Neural cell (in vitro differentiated cells): ENCODE data around the gene ZBTB7C. TPM values are rescaled to one million over a fixed set of nuclear protein-coding genes. Genes with fewer than 3 reads are reported as not detected.

ENCODE experiments used
- H2AFZ ChIP-seq: fragments of 200-600, 300-800 bp; sonication (generic), shearing (Covaris generic); 2 replicates; pipeline ENCODE4 v1.6.0; 2014; ENCODE audit warnings: low read depth, mild to moderate bottlenecking, antibody characterized with exemption, low read length, moderate library complexity
- H3F3A ChIP-seq: fragments of 200-600 bp; shearing (Covaris generic); 2 replicates; pipeline ENCODE4 v1.6.1; 2016; ENCODE audit warnings: mild to moderate bottlenecking, moderate library complexity, mixed read lengths, antibody characterized with exemption, low read length; ENCODE audit not compliant: insufficient read depth, poor library complexity, severe bottlenecking
- H3K27ac ChIP-seq: fragments of 200-600, 300-800 bp; sonication (generic), shearing (Covaris generic); 2 replicates; pipeline ENCODE4 v1.5.1; 2014; ENCODE audit warnings: mild to moderate bottlenecking, low read length, moderate library complexity
- H3K27me3 ChIP-seq: fragments of 300-800, 200-600 bp; sonication (generic), shearing (Covaris generic); 2 replicates; pipeline ENCODE4 v1.6.0; 2014; ENCODE audit warnings: mild to moderate bottlenecking, low read depth, low read length, moderate library complexity; ENCODE audit not compliant: insufficient read depth
- H3K36me3 ChIP-seq: fragments of 300-800, 200-600 bp; sonication (generic), shearing (Covaris generic); 2 replicates; pipeline ENCODE4 v1.5.1; 2014; ENCODE audit warnings: mild to moderate bottlenecking, antibody characterized with exemption, low read length, moderate library complexity; ENCODE audit not compliant: insufficient read depth
- H3K4me2 ChIP-seq: fragments of 300-800, 200-600 bp; sonication (generic), shearing (Covaris generic); 2 replicates; pipeline ENCODE4 v1.6.0; 2014; ENCODE audit warnings: mild to moderate bottlenecking, low read length
- H3K4me3 ChIP-seq: fragments of 300-800, 200-600 bp; sonication (generic), shearing (Covaris generic); 2 replicates; pipeline ENCODE4 v1.5.1; 2014; ENCODE audit warnings: mild to moderate bottlenecking, low read length, moderate library complexity
- H3K79me2 ChIP-seq: fragments of 200-600 bp; shearing (Covaris generic); replicated peaks from 2 replicates; pipeline ENCODE4 v1.6.0; 2014; ENCODE audit warnings: mild to moderate bottlenecking, low read length, moderate library complexity; ENCODE audit not compliant: insufficient read depth
- H3K9ac ChIP-seq: fragments of 300-800, 200-600 bp; sonication (generic), shearing (Covaris generic); 2 replicates; pipeline ENCODE4 v1.6.1; 2016; ENCODE audit warnings: mild to moderate bottlenecking, low read length, mixed read lengths
- H3K9me2 ChIP-seq: fragments of 200-600 bp; shearing (Covaris generic); 2 replicates; pipeline ENCODE4 v1.6.1; 2016; ENCODE audit warnings: mild to moderate bottlenecking, low read length, mixed read lengths; ENCODE audit not compliant: insufficient read depth
- H3K9me3 ChIP-seq: fragments of 200-600, 300-800 bp; sonication (generic), shearing (Covaris generic); 2 replicates; pipeline ENCODE4 v1.6.1; 2016; ENCODE audit warnings: mild to moderate bottlenecking, mixed run types, low read length, moderate library complexity, mixed read lengths
- H4K20me1 ChIP-seq: fragments of 200-600 bp; shearing (Covaris generic); 2 replicates; pipeline ENCODE4 v1.6.1; 2016; ENCODE audit warnings: mild to moderate bottlenecking, mixed run types; ENCODE audit not compliant: insufficient read depth
- CTCF ChIP-seq: fragments of 450-650 bp; IDR thresholded peaks from 2 replicates; pipeline ENCODE4 v1.5.1; 2014; ENCODE audit warnings: antibody characterized with exemption, mild to moderate bottlenecking, moderate library complexity; ENCODE audit not compliant: poor library complexity, severe bottlenecking
- EP300 ChIP-seq: fragments of 450-650 bp; conservative IDR thresholded peaks from 2 replicates; pipeline ENCODE4 v1.6.1; 2014; ENCODE audit warnings: antibody characterized with exemption, mild to moderate bottlenecking, moderate library complexity; ENCODE audit not compliant: poor library complexity, severe bottlenecking
- EZH2 ChIP-seq: fragments of 200-600, 300-800 bp; shearing (Covaris generic), sonication (generic); IDR thresholded peaks from 2 replicates; pipeline ENCODE4 v1.6.1; 2014; ENCODE audit warnings: antibody characterized with exemption, low read length, borderline replicate concordance, mild to moderate bottlenecking; ENCODE audit not compliant: insufficient read depth, poor library complexity, severe bottlenecking
- MXI1 ChIP-seq: fragments of 450-650 bp; conservative IDR thresholded peaks from 2 replicates; pipeline ENCODE4 v1.6.1; 2014; ENCODE audit warnings: antibody characterized with exemption, mild to moderate bottlenecking; ENCODE audit not compliant: poor library complexity, severe bottlenecking
- POLR2AphosphoS5 ChIP-seq: IDR thresholded peaks from 2 replicates; pipeline ENCODE4 v1.6.1; 2012
- RAD21 ChIP-seq: fragments of 450-650 bp; conservative IDR thresholded peaks from 2 replicates; pipeline ENCODE4 v1.6.1; 2014; ENCODE audit warnings: antibody characterized with exemption, mild to moderate bottlenecking, moderate library complexity
- REST ChIP-seq: IDR thresholded peaks from 2 replicates; pipeline ENCODE4 v1.6.1; 2012; ENCODE audit warnings: borderline replicate concordance
- SMC3 ChIP-seq: fragments of 450-650 bp; conservative IDR thresholded peaks from 2 replicates; pipeline ENCODE4 v1.6.1; 2014; ENCODE audit warnings: antibody characterized with exemption, mild to moderate bottlenecking, moderate library complexity; ENCODE audit not compliant: poor library complexity
- TAF1 ChIP-seq: IDR thresholded peaks from 2 replicates; pipeline ENCODE4 v1.6.1; 2012; ENCODE audit warnings: low read depth
- polyA plus RNA-seq: library from polyadenylated mRNA; depleted of rRNA; stranded (reverse); fragments of >200 nt; gene quantifications from 2 replicates; pipeline ENCODE4 v1.2.3, GENCODE V29; 2014

The ZBTB7C gene
- polyA plus RNA-seq, 1 donor from 2014 or later: 2.4 TPM

GRCh38 chr18:48123324-48123723 lies 285.9 kb downstream of the ZBTB7C start:
- no peak overlapping the region for H3K4me2 ChIP-seq
- H3K27me3 ChIP-seq: no peaks in the 10 kb centered on the region
- H2AFZ ChIP-seq: no peak overlapping the region
- H3K9ac ChIP-seq: no peak overlapping the region
- H3K9me2 ChIP-seq: no peaks in the 10 kb centered on the region
- no peaks in the 10 kb centered on the region for H4K20me1 ChIP-seq
- H3K9me3 ChIP-seq: no peaks in the 10 kb centered on the region
- H3K79me2 ChIP-seq: no peaks in the 10 kb centered on the region
- no peak overlapping the region for H3K27ac ChIP-seq
- no peak overlapping the region for H3K4me3 ChIP-seq
- H3K36me3 ChIP-seq: no peaks in the 10 kb centered on the region
- H3F3A ChIP-seq: no peaks in the 10 kb centered on the region
- TF ChIP-seq EZH2 (no peak), MXI1 (no peak), POLR2AphosphoS5 (no peak), SMC3 (no peak)

- H3K9ac ChIP-seq: no peak overlapping the region
- TF ChIP-seq MXI1 (no peak), SMC3 (no peak), EZH2 (no peak), RAD21 (no peak), CTCF (no peak), EP300 (no peak), REST (no peak), TAF1 (no peak), POLR2AphosphoS5 (no peak)
- H3K79me2 ChIP-seq: no peaks in the 10 kb centered on the region
- no peaks in the 10 kb centered on the region for H3K27me3 ChIP-seq
- H3K9me2 ChIP-seq: no peaks in the 10 kb centered on the region
- no peak overlapping the region for H3K4me3 ChIP-seq
- no peaks in the 10 kb centered on the region for H3K36me3 ChIP-seq
- H3F3A ChIP-seq: no peaks in the 10 kb centered on the region
- no peaks in the 10 kb centered on the region for H3K9me3 ChIP-seq
- H3K4me2 ChIP-seq: no peak overlapping the region
- H3K27ac ChIP-seq: no peak overlapping the region
- no peak overlapping the region for H2AFZ ChIP-seq
- H4K20me1 ChIP-seq: no peaks in the 10 kb centered on the region
Observed at GRCh38 chr18:48122816-48123215, 286.4 kb downstream of the ZBTB7C start.

- TF ChIP-seq RAD21: no peak
- TF ChIP-seq SMC3: no peak
- no peak for TF ChIP-seq POLR2AphosphoS5
- no peak for TF ChIP-seq MXI1
- Histone ChIP-seq H3F3A (no peaks in the 10 kb centered on the region), H2AFZ (no peak overlapping the region), H3K4me3 (no peak overlapping the region), H3K27me3 (no peaks in the 10 kb centered on the region), H4K20me1 (no peaks in the 10 kb centered on the region), H3K9me2 (no peaks in the 10 kb centered on the region), H3K36me3 (no peaks in the 10 kb centered on the region), H3K9ac (no peak overlapping the region), H3K79me2 (no peaks in the 10 kb centered on the region), H3K9me3 (no peaks in the 10 kb centered on the region), H3K27ac (no peak overlapping the region), H3K4me2 (no peak overlapping the region)
Observed at GRCh38 chr18:48122376-48122775, 286.8 kb downstream of the ZBTB7C start.
